Stimulated activated CD4-positive, alpha-beta T cell treated with anti-CD3 and anti-CD28 coated beads, Interleukin-2, amount 100 ng/mL, for 48 hours (primary cell): ENCODE data around the gene NANOS1.
A peak's percentile ranks its signal among the peaks of the same experiment; 100 is the strongest.

Source experiments
- DNase-seq, 2 donors: peaks; one replicate each; pipeline ENCODE4 v3.0.0-alpha.2; 2020

NANOS1 gene, protein sequence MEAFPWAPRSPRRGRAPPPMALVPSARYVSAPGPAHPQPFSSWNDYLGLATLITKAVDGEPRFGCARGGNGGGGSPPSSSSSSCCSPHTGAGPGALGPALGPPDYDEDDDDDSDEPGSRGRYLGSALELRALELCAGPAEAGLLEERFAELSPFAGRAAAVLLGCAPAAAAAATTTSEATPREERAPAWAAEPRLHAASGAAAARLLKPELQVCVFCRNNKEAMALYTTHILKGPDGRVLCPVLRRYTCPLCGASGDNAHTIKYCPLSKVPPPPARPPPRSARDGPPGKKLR

DNA sequence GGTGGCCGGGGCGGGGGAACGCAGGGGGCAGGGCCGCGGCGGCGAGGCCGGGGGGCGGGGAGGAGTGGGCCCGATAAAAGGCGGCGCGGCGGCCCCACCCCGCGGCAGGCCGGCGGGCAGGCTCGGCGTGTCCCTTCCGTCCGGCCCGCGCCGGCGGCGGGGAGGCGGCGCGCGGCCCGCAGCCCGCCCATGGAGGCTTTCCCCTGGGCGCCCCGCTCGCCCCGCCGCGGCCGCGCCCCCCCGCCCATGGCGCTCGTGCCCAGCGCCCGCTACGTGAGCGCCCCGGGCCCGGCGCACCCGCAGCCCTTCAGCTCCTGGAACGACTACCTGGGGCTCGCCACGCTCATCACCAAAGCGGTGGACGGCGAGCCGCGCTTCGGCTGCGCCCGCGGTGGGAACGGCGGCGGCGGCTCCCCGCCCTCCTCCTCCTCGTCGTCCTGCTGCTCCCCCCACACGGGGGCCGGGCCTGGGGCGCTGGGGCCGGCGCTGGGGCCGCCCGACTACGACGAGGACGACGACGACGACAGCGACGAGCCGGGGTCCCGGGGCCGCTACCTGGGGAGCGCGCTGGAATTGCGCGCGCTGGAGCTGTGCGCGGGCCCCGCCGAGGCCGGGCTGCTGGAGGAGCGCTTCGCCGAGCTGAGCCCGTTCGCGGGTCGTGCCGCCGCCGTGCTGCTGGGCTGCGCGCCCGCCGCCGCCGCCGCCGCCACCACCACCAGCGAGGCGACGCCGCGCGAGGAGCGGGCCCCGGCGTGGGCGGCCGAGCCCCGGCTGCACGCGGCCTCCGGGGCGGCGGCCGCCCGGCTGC is at the start of gene NANOS1:
Gene NANOS1, plus strand, starts transcription at position 102 of the 808 bp plus-strand sequence. Its CDS starts 88 bp downstream, at position 190.
- DNase-seq = peak in 1 of 2 donors; percentile 7

DNA sequence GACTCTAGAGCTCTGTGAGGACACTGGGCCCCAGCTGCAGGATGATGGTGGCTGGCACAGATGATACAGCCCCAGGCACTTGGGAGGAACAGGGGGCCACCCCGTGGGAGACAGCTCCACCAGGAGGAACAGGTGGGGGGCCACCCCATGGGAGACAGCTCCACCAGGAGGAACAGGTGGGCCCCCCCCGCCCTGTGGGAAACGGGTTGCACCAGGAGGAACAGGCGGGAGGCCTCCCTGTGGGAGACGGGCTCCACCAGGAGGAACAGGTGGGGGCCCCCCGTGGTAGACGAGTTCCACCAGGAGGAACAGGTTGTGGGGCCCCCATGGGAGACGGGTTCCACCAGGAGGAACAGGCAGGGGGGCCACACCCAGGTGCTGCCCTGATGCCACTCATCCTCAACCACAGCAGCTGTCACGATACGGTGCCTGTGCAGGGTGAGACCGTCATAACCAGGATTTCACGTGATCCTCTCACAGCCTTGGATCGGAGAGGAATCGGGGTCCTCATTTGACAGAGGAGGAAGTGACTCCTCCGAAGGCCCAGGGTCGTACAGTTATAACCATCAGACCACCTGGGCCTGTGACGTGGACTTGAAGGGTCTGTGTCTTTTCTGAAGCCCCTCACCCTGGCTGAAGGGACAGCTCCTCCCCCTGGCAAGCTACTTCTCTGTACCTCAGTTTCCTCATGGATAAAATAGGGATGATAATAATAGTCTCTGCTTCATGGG is 49.2 kb upstream of the NANOS1 start:
- no peak for DNase-seq

DNA sequence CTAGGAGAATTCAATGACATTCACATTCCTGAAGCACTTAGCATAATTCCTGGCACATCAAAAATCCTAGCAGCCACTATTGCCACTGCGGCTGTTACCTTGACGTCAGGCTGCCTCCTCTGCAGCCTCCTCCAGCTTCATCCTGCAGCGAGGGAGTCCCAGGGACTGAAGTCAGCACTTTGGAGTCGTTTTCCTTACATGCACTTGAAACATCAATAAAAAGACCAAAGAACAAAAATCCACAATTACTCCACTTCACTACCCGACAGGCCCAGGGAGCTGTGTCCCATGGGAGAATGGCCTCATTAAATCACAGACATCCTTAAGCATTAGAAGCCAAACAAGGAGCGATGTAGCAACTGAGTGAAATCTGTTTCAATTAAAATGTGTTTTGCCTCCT is 48.6 kb upstream of the NANOS1 start:
- DNase-seq = no peak

DNA sequence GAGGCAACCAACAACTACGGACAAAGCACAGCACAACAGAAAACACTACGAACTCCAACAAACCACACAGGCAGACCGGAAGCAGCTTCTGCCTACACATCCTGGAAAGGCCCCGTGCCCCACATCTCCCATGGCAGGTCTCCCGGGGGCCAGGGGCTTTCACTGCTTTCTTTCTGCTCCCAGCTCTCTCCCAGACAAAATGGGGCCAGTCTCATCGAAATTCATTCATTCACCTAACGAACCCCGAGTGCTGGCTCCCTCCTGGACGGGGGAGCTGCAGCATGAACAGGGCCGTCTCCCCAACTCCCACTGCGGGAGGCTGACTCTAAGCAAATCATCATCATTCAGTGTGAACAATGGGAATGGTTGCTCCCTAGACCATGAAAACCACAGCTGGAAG is 47.6 kb upstream of the NANOS1 start:
- DNase-seq = no peak

DNA sequence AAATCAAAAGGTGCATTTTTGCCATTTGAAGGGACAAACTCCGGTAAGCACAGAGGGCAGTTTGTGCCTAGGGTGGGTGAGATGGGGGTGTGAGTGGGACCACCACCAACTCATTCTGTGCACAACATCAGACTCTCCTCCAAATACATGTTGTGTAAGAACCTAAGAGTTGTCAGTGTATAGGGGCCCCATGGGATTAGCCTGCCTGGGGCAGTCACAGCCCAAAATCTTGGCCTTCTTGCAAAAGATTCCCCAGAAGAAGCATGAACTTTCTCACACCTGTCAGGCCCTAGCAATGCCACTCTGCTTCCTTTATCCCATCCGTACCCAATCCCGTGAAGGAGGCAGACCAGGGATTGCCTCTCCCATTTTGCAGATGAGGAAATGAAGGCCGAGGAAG is 47.1 kb upstream of the NANOS1 start:
- DNase-seq = no peak

DNA sequence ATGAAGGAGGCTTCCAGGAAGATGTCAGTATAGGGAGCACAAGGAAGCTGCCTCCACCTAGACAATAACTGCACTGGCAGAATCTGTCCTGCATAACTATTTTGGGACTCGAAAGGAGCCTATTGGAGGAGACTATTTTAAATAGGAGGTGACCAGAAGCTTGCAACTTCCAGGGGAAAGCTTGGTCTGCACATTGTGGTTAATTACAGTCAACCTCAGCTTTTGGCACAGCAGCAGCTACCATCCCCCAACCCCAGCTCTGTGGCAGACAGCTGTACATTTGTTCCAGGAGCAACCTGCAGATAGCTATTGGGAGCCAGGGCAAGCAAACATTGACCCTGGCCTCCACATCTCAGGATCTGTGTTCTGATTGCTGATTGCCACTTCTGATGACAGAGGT is 46.3 kb upstream of the NANOS1 start:
- no peak for DNase-seq

DNA sequence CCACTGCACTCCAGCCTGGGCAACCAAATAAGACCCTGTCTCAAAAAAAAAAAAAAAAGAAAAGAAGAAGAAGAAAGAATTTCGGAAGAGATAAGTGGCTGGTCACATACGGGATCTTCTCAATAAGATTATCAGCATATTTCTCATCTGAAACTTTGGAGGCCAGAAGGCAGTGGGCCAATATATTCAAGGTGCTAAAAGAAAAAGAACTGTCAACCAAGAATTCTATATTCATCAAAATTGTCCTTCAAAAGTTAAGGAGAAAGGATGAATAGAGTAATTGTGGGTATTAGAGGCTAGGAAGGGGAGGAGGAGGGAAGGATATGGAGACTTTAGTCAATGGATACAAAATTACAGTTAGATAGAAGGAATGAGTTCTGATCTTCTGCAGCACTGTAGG is 43.9 kb upstream of the NANOS1 start:
- no peak for DNase-seq

DNA sequence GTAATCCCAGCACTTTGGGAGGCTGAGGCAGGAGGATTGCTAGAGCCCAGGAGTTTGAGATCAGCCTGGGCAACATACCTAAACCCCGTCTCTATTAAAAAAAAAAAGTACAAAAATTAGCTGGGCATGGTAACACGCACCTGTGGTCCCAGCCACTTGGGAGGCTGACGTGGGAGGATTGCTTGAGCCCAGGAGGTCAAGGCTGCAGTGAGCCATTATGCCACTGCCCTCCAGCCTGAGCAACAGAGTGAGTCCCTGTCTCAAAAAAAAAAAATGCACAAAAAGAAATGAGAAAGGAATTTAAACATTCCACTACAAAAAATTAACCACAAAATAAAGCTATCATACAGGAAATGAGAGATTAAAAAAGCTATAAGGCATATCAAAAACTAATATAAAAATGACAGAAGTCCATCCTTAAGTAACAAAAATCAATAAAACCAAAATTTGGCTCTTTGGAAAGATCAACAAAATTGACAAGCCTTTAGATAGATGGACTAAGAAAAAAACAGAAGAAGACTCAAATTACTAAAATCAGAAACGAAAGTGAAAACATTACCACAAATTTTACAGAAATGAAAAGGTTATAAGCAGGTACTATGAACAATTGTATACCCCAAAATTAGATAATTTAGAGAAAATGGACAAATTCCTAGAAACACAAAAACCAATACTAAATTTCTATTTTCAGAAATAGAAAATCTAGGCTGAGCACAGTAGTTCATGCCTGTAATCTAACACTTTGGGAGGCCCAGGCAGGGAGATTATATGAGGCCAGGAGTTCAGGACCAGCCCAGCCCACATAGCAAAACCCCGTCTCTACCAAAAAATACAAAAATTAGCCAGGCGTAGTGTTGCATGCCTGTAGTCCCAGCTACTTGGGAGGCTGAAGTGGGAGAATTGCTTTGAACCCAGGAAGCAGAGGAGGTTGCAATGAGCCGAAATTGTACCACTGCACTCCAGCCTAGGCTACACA is 42.4 kb upstream of the NANOS1 start:
- no peak for DNase-seq

DNA sequence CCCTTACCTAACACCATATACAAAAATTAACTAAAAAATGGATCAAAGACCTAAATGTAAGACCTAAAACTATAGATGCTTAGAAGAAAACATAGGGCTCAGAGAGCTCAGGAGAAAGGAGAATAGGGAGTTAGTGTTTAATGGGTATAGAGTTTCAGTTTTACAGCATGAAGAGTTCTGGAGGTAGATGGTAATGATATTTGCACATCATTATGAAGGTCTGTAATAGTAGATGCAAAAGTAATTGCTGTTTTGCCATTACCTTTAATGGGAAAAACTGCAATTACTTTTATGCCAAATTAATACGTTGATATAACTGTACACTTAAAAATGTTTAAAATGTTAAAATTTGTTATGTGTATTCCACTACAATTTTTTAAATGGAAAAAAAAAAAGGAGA is 39.2 kb upstream of the NANOS1 start:
- no peak for DNase-seq

DNA sequence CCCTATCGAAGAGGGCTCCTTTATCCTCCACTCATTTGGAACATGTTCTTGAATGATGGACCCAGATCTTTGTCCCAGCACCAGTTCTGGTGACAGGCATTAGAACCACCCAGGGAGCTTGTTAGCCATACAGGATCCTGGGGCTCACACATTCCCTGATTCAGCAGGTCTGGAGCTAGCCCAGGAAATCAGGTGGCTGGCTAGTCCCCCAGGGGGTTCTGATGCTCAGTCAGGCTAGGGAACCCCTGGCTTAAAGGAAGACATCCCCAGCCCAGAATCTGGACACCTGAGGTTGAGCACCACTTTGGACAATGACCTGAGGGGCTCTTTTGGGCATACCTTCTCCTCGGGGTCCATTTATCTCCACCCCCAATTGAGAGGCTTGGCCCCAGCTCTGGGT is 37.0 kb upstream of the NANOS1 start:
- DNase-seq = no peak

DNA sequence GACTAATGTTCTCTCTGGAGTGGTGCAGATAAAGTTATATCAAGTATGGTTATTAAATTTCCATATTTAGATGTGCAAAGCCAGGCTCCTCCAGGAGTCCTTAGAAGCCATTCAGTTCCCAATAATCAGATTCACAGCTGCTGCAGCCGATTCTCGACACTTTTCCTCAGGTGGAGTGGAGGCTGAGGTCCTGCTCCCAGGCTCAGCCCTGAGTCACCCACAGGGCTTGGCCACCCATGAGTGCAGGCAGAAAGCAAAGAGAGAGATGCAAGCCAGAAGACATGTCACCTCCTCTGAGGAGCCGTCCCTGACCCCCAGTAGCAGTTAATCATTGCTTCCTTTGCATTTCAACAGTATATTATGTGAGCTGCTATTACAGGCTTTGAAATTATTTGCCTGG is 36.3 kb upstream of the NANOS1 start:
- no peak for DNase-seq

DNA sequence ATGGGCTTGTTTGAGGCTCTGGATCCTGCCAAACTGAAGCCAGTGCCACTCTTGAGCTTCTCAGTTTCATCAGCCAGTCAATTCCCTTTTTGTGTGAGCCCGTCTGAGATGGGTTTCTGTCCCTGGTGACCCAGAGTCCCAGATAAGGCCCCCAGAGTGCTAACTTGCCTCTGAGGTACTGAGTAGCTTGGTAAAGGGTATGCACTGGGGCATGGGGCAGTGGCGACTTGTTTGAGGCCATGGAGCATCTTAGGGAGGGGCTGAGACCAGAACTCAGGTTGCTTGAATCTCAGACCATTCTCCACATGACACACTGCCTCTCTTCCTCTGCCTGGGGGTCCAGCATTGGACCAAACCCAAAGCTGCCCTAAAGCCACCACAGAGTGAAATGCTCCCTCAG is 35.2 kb upstream of the NANOS1 start:
- DNase-seq = no peak

DNA sequence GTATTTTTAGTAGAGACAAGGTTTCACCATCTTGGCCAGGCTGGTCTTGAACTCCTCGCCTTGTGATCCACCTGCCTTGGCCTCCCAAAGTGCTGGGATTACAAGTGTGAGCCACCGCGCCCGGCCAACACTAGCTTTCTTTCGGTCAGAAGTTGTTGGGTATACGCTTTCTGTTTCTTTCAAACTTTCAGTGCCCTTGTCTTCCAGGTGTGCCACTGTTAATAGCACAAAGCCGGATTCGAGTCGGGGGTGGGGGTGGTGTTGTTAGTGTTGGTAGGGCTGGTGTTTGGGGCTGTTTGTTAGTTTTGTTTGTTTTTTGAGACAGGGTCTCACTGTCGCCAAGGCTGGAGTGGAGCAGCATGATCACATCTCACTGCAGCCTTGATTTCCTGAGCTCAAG is 33.8 kb upstream of the NANOS1 start:
- no peak for DNase-seq

DNA sequence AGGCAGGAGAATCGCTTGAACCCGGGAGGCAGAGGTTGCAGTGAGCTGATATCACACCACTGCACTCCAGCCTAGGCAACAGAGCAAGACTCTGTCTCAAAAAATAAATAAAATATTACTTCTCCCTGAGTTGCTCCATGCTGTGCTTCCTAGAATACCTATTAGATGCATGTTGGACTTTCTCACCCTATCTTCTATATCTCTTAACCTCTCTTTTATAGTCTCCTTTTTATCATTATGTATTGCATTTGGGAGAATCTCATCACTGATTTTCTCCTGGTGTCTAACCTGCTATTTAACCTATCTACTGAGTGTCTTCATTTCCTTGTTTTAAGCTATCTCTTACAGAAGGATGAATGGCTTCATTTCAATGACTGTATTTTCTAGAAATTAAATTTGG is 32.1 kb upstream of the NANOS1 start:
- no peak for DNase-seq

DNA sequence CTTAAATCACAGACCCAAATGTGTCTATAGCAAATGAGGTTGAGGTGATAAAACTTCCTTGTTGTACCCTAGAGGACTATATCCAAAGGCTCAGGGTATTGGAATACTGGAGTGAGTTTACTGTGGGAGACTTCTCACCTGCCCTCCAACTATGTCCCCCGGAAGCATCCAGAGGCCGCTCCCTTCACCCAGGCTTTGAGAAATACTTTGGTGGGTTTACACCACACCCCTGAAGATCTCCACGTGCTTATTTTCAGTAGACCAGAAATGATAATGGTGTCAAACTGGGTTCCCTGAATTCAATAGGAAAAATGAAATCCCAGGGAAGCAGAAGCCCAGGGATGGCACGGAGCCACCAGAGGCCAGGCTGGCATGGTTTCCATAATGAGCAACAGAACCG is 31.3 kb upstream of the NANOS1 start:
- DNase-seq = no peak

DNA sequence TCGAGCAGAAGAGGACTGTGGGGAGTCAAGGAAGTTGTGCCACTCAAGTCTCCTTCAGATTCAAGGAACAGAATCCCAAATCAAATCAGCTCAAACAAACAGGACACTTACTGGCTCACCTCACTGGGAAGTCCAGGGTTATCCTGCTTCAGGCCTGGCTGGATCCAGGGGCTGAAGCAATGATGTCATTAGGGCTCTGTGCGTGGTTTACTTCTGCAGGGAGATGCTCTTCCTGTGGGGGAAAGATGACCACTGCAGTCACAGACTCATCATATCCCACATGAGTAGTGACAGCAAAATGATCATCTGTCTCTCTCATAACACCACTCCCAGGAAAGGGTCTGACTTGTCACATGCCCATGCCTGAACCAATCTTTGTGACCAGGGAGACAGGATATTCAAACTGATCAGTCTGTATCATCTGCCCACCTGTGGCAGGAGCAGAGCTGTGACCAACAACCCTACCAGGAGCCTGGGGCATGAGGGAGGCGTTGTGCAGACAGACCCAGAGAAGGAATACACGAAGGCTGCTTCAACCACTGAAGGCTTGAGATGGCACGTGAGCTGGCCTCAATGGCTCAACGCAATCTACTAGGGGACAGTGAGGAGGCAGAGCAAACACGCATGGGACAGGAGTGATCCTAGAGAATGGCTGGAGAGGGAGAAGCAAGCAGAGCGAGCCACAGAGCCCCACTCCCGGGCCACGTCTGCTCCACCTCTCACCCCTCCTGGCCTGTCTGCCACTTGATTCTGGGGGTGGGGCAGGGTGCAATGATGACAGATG is 27.6 kb upstream of the NANOS1 start:
- no peak for DNase-seq

DNA sequence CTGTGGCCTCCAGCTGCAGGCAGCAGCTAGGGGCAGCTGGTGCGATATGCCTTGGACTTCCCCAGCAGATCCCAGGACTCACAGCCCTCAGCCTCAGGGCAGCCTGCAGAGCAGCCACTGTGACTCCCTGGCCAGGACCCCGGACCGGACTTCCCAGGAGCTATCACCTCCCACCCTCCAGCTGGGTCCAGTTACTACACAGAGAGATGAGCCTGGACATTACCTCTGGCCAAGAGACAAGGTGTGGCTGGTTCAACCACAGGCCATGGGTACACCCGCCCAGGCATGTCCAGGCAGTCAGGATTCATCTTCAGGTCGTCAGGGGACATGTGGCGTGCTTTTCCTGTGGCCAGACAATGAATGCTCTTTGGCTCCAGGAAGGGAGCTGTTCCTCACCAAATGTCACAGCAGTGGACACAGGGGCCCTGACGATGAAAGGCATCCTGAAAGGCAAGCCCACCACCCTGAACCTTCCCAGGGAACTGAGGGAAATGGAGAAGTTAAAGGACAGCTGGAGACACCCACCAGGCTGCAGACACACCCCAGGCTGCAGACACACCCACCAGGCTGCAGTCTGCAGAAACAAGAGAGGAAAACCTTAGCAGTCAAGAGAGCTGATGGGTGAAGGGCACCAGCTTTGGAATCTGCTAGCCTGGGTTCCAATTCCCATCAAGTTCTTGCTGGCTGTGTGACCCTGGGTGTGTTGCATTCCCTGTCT is 25.8 kb upstream of the NANOS1 start:
- DNase-seq = no peak

DNA sequence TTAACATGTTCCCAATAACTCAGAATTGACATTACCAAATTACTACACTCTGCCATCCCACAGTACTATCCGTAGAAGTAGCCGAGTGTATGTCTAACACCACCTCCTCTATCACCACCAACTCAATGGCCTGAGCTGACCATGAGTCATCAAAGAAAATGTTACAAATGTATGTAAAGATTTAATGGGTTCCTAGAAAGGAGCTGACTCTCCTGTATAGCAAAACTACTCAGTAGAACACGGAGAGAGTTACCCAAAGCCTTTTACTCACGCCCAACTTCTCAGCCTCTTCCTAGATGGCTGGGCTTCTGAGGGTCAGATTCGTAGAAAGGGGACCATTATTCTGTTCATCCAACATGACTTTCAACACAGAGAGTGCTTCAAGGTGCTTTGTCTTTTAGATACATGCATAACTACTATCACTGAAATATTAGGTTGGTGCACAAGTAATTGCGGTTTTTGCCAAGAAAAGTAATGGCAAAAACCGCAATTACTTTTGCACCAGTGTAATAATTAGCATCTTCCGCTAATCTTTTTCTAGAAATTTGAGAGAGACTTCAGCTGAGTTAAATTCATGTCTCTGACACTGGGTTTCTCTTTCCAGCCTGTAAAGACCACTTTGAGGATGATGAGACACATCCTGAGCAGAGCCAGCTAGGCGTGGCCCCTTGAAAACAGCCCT is 24.0 kb upstream of the NANOS1 start:
- DNase-seq = no peak

DNA sequence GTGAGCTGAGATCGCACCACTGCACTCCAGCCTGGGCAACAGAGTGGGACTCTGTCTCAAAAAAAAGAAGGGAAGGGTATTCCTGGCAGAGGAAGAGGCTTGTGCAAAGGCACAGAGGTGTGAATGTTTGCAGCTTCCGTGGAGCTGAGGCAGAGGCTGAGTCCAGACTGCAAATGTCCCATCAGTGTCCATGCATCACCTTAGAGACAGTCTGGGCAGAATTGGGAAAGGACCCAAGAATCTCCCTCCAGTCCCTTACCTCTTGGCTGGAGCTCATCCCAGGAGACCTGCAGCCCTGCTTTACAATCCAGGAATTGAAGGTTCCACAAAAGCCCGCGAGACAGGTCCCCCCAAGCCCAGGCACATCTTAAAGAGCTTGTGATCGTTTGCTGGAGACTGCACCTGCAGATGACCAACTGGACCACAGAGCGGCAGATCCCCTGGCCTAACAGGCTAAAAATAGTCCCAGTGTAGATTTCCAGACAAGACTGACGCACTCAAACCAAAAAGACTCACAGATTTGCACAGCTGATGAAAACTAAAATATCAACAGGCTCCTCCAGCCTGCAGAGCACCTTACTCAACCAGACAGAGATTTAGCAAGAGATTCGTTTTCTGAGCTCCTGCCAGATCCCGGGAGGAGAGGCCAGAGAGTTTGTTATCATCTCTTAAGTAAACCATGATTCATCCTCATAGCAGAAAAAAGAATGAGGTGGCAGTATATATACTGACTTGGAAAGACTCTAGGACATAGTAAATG is 22.9 kb upstream of the NANOS1 start:
- no peak for DNase-seq

DNA sequence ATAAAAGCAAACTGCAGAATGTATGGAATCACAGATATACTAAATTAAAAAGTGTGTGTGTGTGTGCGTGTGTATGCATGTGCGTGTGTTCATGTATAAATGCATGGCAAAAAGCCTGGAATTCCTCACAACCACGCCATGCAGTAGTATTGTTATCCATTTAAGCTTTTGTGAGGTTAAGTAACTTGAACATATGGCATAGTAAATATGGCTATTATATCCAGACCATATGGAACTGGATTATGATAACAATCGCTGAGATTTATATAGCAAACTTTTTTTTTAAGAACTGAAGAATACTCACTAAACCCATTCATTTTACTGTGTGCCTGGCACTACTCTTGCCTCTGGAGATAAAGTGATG is 22.3 kb upstream of the NANOS1 start:
- DNase-seq = no peak
